ENCODE results near the gene SARNP. TPM values are rescaled to one million over a fixed set of nuclear protein-coding genes. Genes with fewer than 3 reads are reported as not detected.

Gene SARNP
- total and polyA plus RNA-seq, 2 donors (not counting 1 experiment from before 2014, with no cell fraction given) = 88.5 to 183 TPM

DNA sequence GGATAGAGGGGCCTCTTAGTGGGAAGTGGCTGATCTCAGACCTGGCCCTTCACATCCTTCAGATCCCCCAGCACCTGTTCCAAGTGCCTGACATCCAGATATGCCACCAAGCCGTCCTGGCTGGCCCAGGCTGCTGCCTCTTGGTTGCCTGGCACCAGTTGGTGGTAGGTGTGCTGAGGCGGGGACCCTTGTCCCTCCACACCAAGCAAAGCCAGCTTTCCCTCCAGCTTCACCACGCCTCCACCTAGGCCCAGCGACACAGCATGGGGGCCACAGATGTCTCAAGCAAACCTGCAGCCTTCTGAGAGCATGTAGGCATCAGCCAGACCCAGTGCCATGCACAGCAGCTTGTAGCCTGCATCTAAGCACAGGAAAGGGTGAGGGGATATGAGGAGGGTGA lies 85.2 kb downstream of the SARNP start:
- Histone ChIP-seq H3K27ac (ENCODE audit: insufficient read depth, low read length) (no peak overlapping the region), H2AFZ (ENCODE audit: low read length) (no peak overlapping the region), H3K36me3 (ENCODE audit: control insufficient read depth, insufficient read depth, low read length) (no peaks in the 10 kb centered on the region), H4K20me1 (ENCODE audit: control insufficient read depth, extremely low read depth, insufficient read depth, low read length) (no peaks in the 10 kb centered on the region), H3K27me3 (ENCODE audit: control insufficient read depth, insufficient read depth, low read length) (no peaks in the 10 kb centered on the region), H3K4me3 (replicated peaks in 1 of 4; ENCODE audit: control extremely low read depth in 1 of 4, insufficient read depth in 1 of 4, low read depth in 3 of 4, low read length in 4 of 4) (peak overlapping the region in 1 of 4 experiments; percentile 7), H3K4me2 (ENCODE audit: extremely low read depth, insufficient read depth, low read length) (no peak overlapping the region), H3K4me1 (ENCODE audit: control insufficient read depth, extremely low read depth, insufficient read depth, low read length) (peaks cover 5% of the 10 kb centered on the region), H3K9ac (ENCODE audit: insufficient read depth, low read length) (no peak overlapping the region), H3K79me2 (ENCODE audit: control insufficient read depth, insufficient read depth, low read length) (peaks cover 22% of the 10 kb centered on the region), H3K9me3 (ENCODE audit: control insufficient read depth, insufficient read depth, low read depth, low read length) (no peaks in the 10 kb centered on the region)
- no peak for TF ChIP-seq EZH2 (IDR thresholded peaks at IDR 0.05; ENCODE audit: low read length, missing control alignments)
- TF ChIP-seq, protein P1, sequence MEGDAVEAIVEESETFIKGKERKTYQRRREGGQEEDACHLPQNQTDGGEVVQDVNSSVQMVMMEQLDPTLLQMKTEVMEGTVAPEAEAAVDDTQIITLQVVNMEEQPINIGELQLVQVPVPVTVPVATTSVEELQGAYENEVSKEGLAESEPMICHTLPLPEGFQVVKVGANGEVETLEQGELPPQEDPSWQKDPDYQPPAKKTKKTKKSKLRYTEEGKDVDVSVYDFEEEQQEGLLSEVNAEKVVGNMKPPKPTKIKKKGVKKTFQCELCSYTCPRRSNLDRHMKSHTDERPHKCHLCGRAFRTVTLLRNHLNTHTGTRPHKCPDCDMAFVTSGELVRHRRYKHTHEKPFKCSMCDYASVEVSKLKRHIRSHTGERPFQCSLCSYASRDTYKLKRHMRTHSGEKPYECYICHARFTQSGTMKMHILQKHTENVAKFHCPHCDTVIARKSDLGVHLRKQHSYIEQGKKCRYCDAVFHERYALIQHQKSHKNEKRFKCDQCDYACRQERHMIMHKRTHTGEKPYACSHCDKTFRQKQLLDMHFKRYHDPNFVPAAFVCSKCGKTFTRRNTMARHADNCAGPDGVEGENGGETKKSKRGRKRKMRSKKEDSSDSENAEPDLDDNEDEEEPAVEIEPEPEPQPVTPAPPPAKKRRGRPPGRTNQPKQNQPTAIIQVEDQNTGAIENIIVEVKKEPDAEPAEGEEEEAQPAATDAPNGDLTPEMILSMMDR (conservative IDR thresholded peaks at IDR 0.05 in 1 of 2, IDR thresholded peaks at IDR 0.05 in 1 of 2; ENCODE audit: low read depth in 1 of 2, low read length in 2 of 2) = no peak
- DNase-seq (ENCODE audit: low read depth in 2 of 2) = no peak

- H4K20me1 ChIP-seq (ENCODE audit: control insufficient read depth, extremely low read depth, insufficient read depth, low read length) = no peaks in the 10 kb centered on the region
- peak overlapping the region; percentile 96 for H3K9ac ChIP-seq (ENCODE audit: insufficient read depth, low read length)
- no peaks in the 10 kb centered on the region for H3K27me3 ChIP-seq (ENCODE audit: control insufficient read depth, insufficient read depth, low read length)
- peaks cover 17% of the 10 kb centered on the region for H3K4me1 ChIP-seq (ENCODE audit: control insufficient read depth, extremely low read depth, insufficient read depth, low read length)
- peak overlapping the region; percentile 84 for H3K4me2 ChIP-seq (ENCODE audit: extremely low read depth, insufficient read depth, low read length)
- H3K79me2 ChIP-seq (ENCODE audit: control insufficient read depth, insufficient read depth, low read length) = peaks cover 44% of the 10 kb centered on the region
- no peak overlapping the region for H2AFZ ChIP-seq (ENCODE audit: low read length)
- peaks cover 10% of the 10 kb centered on the region for H3K36me3 ChIP-seq (ENCODE audit: control insufficient read depth, insufficient read depth, low read length)
- DNase-seq (ENCODE audit: low read depth in 2 of 2) = peak; percentile 57 to 79
- peak overlapping the region; percentile 65 to 80 (median 68) for H3K4me3 ChIP-seq (replicated peaks in 1 of 4; ENCODE audit: control extremely low read depth in 1 of 4, insufficient read depth in 1 of 4, low read depth in 3 of 4, low read length in 4 of 4)
- H3K27ac ChIP-seq (ENCODE audit: insufficient read depth, low read length) = peak overlapping the region; percentile 99
- TF ChIP-seq EZH2 (IDR thresholded peaks at IDR 0.05; ENCODE audit: low read length, missing control alignments) = no peak
- TF ChIP-seq, protein P1 (conservative IDR thresholded peaks at IDR 0.05 in 1 of 2, IDR thresholded peaks at IDR 0.05 in 1 of 2; ENCODE audit: low read depth in 1 of 2, low read length in 2 of 2) = peak in 1 of 2 donors; percentile 3
- no peaks in the 10 kb centered on the region for H3K9me3 ChIP-seq (ENCODE audit: control insufficient read depth, insufficient read depth, low read depth, low read length)
These were observed 87.4 kb downstream of the SARNP start for GRCh38 chr12:55729819-55730818.
